ENCODE results near the gene NLGN2.

Gene NLGN2

DNA sequence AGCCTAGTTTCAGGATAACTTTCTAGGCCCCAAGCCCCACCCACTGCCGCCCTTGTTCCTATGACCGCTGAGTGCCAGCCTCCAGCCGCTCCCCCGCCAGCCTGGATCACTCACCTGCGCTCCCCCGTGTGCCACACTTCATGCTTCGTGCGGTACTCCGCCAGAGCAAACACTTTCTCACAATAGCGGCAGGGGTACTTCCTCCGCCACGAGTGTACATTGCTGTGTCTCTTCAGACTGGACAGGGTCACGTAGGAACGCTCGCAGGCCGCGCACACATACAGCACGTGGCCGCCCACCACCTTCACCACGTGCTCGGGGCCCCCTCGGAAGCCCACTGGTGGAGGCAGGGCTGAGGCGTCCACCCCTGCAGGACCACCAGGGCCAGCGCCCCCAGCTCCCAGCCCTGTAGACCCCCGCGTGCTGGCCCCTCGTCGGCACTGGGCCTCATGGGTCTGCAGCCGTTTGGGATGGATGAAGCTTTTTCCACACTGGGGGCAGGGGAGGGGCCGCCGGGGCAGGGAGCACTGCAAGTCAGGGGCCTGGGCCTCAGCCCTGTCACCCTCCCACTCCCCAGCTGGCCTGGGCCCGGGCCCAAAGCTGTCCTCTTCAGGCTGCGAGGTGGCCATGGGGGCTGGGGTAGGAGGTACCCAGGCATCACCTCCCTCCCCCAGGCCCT lies 58.1 kb downstream of the NLGN2 start:
- TF ChIP-seq, protein P1, sequence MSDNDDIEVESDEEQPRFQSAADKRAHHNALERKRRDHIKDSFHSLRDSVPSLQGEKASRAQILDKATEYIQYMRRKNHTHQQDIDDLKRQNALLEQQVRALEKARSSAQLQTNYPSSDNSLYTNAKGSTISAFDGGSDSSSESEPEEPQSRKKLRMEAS (IDR thresholded peaks at IDR 0.05) = no peak
- TF ChIP-seq, protein P2, sequence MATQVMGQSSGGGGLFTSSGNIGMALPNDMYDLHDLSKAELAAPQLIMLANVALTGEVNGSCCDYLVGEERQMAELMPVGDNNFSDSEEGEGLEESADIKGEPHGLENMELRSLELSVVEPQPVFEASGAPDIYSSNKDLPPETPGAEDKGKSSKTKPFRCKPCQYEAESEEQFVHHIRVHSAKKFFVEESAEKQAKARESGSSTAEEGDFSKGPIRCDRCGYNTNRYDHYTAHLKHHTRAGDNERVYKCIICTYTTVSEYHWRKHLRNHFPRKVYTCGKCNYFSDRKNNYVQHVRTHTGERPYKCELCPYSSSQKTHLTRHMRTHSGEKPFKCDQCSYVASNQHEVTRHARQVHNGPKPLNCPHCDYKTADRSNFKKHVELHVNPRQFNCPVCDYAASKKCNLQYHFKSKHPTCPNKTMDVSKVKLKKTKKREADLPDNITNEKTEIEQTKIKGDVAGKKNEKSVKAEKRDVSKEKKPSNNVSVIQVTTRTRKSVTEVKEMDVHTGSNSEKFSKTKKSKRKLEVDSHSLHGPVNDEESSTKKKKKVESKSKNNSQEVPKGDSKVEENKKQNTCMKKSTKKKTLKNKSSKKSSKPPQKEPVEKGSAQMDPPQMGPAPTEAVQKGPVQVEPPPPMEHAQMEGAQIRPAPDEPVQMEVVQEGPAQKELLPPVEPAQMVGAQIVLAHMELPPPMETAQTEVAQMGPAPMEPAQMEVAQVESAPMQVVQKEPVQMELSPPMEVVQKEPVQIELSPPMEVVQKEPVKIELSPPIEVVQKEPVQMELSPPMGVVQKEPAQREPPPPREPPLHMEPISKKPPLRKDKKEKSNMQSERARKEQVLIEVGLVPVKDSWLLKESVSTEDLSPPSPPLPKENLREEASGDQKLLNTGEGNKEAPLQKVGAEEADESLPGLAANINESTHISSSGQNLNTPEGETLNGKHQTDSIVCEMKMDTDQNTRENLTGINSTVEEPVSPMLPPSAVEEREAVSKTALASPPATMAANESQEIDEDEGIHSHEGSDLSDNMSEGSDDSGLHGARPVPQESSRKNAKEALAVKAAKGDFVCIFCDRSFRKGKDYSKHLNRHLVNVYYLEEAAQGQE (IDR thresholded peaks at IDR 0.05; ENCODE audit: low read depth) = no peak
- no peak for TF ChIP-seq EP300 (IDR thresholded peaks at IDR 0.05; ENCODE audit: borderline replicate concordance)
- TF ChIP-seq TEAD4 (IDR thresholded peaks at IDR 0.05) = no peak
- no peak for TF ChIP-seq ZBTB7A (IDR thresholded peaks at IDR 0.05; ENCODE audit: low read depth)
- TF ChIP-seq TCF12 (IDR thresholded peaks at IDR 0.05; ENCODE audit: low read depth) = no peak
- no peak for TF ChIP-seq RAD21 (IDR thresholded peaks at IDR 0.05; ENCODE audit: low read depth)
- TF ChIP-seq, protein P3, sequence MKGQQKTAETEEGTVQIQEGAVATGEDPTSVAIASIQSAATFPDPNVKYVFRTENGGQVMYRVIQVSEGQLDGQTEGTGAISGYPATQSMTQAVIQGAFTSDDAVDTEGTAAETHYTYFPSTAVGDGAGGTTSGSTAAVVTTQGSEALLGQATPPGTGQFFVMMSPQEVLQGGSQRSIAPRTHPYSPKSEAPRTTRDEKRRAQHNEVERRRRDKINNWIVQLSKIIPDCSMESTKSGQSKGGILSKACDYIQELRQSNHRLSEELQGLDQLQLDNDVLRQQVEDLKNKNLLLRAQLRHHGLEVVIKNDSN (IDR thresholded peaks at IDR 0.05) = no peak
- TF ChIP-seq NFIC (IDR thresholded peaks at IDR 0.05) = no peak
- no peak for TF ChIP-seq CREB1 (IDR thresholded peaks at IDR 0.05; ENCODE audit: low read depth)

DNA sequence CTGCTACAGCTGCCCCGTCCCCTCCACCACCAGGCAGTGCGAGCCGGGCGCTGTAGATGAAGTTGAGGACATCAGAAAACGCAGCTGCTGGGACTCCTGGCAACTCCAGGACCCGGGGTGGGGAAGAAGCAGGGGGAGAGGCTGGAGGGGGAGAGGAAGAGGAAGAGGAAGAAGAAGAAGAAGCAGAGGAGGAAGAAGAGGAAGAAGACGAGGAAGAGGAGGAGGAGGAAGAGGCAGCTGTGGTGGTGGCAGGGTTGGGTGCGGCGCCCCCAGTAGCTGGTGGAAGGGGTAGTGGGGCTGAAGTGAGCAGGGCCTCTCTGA lies 58.6 kb downstream of the NLGN2 start:
- TF ChIP-seq FOXM1 (IDR thresholded peaks at IDR 0.05; ENCODE audit: borderline replicate concordance, low read depth) (no peak), TEAD4 (IDR thresholded peaks at IDR 0.05) (no peak), EP300 (IDR thresholded peaks at IDR 0.05; ENCODE audit: borderline replicate concordance) (no peak), RAD21 (IDR thresholded peaks at IDR 0.05; ENCODE audit: low read depth) (no peak), NFIC (IDR thresholded peaks at IDR 0.05) (no peak), ZBTB7A (IDR thresholded peaks at IDR 0.05; ENCODE audit: low read depth) (no peak), TCF12 (IDR thresholded peaks at IDR 0.05; ENCODE audit: low read depth) (no peak), CEBPB (IDR thresholded peaks at IDR 0.05) (no peak), TAF1 (IDR thresholded peaks at IDR 0.05; ENCODE audit: low read depth) (no peak), EGR1 (IDR thresholded peaks at IDR 0.05) (no peak)
- TF ChIP-seq, protein P1 (IDR thresholded peaks at IDR 0.05) = no peak

DNA sequence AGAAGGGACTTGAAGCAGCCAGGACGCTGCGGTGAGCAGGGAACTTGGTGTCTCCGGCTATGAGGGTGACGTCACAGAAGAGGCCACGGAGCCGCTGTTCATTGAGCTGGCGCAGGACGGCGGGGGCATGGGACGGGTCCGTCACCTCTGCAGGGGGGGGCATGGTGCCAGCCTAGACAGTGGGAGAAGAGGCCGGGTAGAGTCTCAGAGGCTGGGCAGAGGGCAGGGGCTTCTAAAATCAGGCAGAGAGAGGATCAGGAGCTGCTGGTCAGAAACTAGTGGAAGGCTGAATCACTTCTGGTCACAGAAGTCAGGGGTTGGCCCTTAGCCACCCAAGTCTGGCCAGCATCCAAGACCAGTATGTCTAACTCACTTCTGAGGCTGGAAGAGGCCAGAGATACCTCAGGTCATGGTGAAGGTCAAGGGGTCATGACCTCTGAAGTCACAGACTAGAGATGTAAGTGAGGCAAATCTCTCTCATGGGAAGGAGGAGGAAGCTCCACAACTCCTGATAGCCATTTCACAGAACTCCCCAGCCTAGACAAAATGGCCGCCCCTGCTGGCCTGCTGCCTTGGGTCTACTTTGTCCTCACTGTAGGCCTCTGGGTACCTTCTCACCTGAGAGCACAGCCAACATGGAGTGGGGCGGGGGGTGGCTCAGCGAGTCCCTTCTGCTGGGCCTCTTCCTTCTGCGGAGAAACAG lies 59.1 kb downstream of the NLGN2 start:
- TF ChIP-seq TEAD4 (IDR thresholded peaks at IDR 0.05) (0 out of 2 replicates have a peak, but pooled peaks have one; percentile 9), EGR1 (IDR thresholded peaks at IDR 0.05) (no peak), YY1 (IDR thresholded peaks at IDR 0.05; ENCODE audit: low read depth) (peak; percentile 83), CREB1 (IDR thresholded peaks at IDR 0.05; ENCODE audit: low read depth) (no peak), NFIC (IDR thresholded peaks at IDR 0.05) (peak; percentile 65)

DNA sequence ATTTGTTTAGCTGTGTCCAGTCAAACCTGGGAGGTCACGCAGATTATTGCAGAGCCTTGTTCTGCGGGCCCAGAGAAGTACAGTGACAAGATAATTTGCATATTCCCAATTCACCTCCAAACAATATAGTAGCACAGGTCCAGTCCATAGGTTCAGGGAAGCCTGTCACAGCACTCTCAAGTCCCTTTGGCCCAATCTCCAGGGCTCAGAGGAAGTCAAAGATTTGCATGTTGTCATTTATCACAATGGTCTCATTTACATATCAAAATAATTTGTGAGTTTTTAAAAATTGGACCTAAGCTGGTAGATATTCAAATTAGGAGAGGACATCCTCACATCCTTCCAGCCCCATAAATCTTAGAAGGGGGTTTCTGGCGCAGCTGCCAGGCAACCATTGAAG lies 59.9 kb downstream of the NLGN2 start:
- TF ChIP-seq, protein P2 (IDR thresholded peaks at IDR 0.05; ENCODE audit: low read depth) = no peak
- TF ChIP-seq ZBTB7A (IDR thresholded peaks at IDR 0.05; ENCODE audit: low read depth) (no peak), TEAD4 (IDR thresholded peaks at IDR 0.05) (no peak)
- TF ChIP-seq, protein P1 (IDR thresholded peaks at IDR 0.05) = no peak

DNA sequence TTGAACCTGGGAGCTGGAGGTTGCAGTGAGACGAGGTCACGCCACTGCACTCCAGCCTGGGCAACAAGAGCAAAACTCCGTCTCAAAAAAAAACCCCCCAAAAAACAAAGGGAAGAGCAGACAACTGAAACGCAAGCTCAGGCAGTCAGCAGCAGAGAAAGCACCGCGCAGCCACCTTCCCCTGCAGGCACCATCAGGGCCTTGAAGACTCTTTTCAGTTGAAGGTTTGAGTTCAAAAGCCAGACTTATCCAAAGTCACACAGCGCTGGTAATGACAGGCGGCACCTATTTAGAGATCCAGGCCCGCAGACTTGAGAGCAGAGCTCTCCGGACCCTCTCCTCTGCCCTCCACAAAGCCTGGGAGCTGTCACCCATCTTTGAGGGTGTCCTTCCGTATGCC lies 60.6 kb downstream of the NLGN2 start:
- TF ChIP-seq ZBTB7A (IDR thresholded peaks at IDR 0.05; ENCODE audit: low read depth) (no peak), EGR1 (IDR thresholded peaks at IDR 0.05) (no peak), CREB1 (IDR thresholded peaks at IDR 0.05; ENCODE audit: low read depth) (no peak), TAF1 (IDR thresholded peaks at IDR 0.05; ENCODE audit: low read depth) (no peak), CEBPB (IDR thresholded peaks at IDR 0.05) (no peak), EP300 (IDR thresholded peaks at IDR 0.05; ENCODE audit: borderline replicate concordance) (no peak), TEAD4 (IDR thresholded peaks at IDR 0.05) (no peak), RAD21 (IDR thresholded peaks at IDR 0.05; ENCODE audit: low read depth) (no peak)
- TF ChIP-seq, protein P2 (IDR thresholded peaks at IDR 0.05; ENCODE audit: low read depth) = no peak
- TF ChIP-seq, protein P1 (IDR thresholded peaks at IDR 0.05) = no peak
- TF ChIP-seq, protein P3 (IDR thresholded peaks at IDR 0.05) = no peak
